ENCODE data around the gene COL6A3.

The COL6A3 gene

GRCh38 chr2:237279012-237279768, 134.8 kb downstream of the COL6A3 start:
- Histone ChIP-seq H3K27me3 (ENCODE audit: control insufficient read depth, insufficient read depth, low read length) (no peaks in the 10 kb centered on the region), H3K9ac (ENCODE audit: low read depth, low read length) (no peak overlapping the region), H3K36me3 (ENCODE audit: control insufficient read depth, insufficient read depth, low read length) (no peaks in the 10 kb centered on the region), H3K4me3 (ENCODE audit: low read depth, low read length) (no peak overlapping the region), H3K9me3 (ENCODE audit: control insufficient read depth, insufficient read depth, low read length) (no peaks in the 10 kb centered on the region), H3K4me1 (ENCODE audit: control insufficient read depth, insufficient read depth, low read length) (no peaks in the 10 kb centered on the region)

DNA sequence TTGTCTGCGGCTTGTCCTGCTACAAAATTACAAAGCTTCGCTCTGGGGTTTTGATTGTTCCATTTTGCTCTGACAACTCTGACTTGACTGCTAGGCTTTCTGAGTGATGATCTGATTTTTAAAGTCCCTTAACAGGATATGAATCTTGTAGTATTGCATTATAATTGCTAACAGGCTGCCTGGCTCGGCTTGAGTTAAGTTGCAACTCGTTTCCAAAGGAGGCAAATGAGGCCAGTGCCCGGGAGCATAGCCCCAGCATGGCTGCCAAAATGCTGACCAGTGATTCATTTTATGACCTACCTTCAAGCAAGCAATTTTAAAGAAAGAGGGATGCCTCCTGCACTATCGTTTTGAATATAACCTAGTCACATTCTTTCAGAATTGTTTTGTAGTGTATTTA, 135.4 kb downstream of the COL6A3 start:
- Histone ChIP-seq H3K4me1 (ENCODE audit: control insufficient read depth, insufficient read depth, low read length) (no peaks in the 10 kb centered on the region), H3K36me3 (ENCODE audit: control insufficient read depth, insufficient read depth, low read length) (no peaks in the 10 kb centered on the region), H3K9ac (ENCODE audit: low read depth, low read length) (no peak overlapping the region), H3K9me3 (ENCODE audit: control insufficient read depth, insufficient read depth, low read length) (no peaks in the 10 kb centered on the region), H3K27me3 (ENCODE audit: control insufficient read depth, insufficient read depth, low read length) (no peaks in the 10 kb centered on the region), H3K4me3 (ENCODE audit: low read depth, low read length) (no peak overlapping the region)

DNA sequence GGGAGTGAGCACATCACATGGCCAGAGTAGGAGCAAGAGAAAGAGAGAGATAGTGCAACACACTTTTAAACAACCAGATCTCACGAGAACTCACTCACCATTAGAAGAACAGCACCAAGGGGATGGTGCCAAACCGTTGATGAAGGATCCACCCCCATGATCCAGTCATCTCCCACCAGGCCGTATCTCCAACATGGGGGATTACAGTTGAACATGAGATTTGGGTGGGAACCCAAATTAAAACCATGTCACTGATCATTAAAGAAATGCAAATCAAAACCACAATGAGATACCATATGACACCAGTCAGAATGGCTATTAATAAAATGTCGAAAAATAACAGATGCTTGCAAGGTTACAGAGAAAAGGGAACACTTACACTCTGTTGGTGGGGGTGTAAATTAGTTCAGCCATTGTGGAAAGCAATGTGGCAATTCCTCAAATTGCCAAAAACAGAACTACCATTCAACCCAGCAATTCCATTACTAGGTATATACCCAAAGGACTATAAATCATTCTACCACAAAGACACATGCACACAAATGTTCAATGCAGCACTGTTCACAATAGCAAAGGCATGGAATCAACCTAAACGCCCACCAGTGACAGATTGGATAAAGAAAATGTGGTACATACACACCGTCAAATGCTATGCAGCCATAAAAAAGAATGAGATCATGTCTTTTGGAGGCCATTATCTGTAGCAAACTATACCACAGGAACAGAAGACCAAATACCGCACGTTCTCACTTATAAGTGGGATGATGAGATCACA, 137.1 kb downstream of the COL6A3 start:
- no peaks in the 10 kb centered on the region for H3K4me1 ChIP-seq (ENCODE audit: control insufficient read depth, insufficient read depth, low read length)
- no peak overlapping the region for H3K9ac ChIP-seq (ENCODE audit: low read depth, low read length)
- H3K27me3 ChIP-seq (ENCODE audit: control insufficient read depth, insufficient read depth, low read length), result no peaks in the 10 kb centered on the region
- H3K36me3 ChIP-seq (ENCODE audit: control insufficient read depth, insufficient read depth, low read length), result no peaks in the 10 kb centered on the region
- H3K9me3 ChIP-seq (ENCODE audit: control insufficient read depth, insufficient read depth, low read length), result no peaks in the 10 kb centered on the region
- H3K4me3 ChIP-seq (ENCODE audit: low read depth, low read length), result no peak overlapping the region

All from iPS-15b (cell line).